GM12801 (cell line): Measurements from ENCODE around the gene CHMP3.

Experiments
- CTCF ChIP-seq: IDR thresholded peaks from one replicate; pipeline ENCODE4 v1.5.1; 2011; ENCODE audit warnings: control low read depth; ENCODE audit not compliant: insufficient read length; ENCODE audit errors: extremely low read depth

The CHMP3 gene

GRCh38 chr2:86519349-86519748 lies 43.9 kb downstream of the CHMP3 start:
- no peak for TF ChIP-seq CTCF

GRCh38 chr2:86518481-86518880 lies 44.8 kb downstream of the CHMP3 start:
- TF ChIP-seq CTCF, result no peak

GRCh38 chr2:86513948-86514660 lies 49.1 kb downstream of the CHMP3 start:
- no peak for TF ChIP-seq CTCF

GRCh38 chr2:86512892-86513291 lies 50.4 kb downstream of the CHMP3 start:
- TF ChIP-seq CTCF, result no peak

- TF ChIP-seq CTCF, result no peak
These were observed 51.2 kb downstream of the CHMP3 start for GRCh38 chr2:86512034-86512433.

- TF ChIP-seq CTCF, result no peak
These were observed 52.8 kb downstream of the CHMP3 start for GRCh38 chr2:86510436-86510933.

- TF ChIP-seq CTCF, result no peak
These were observed 55.6 kb downstream of the CHMP3 start for GRCh38 chr2:86507600-86507999.
